Activated CD8-positive, alpha-beta memory T cell treated with anti-CD3 and anti-CD28 coated beads, Interleukin-2, amount 50 U/mL, for 1 hour (primary cell): Measurements from ENCODE around the gene TMEM135.

Experiments
- DNase-seq: peaks from one replicate; pipeline ENCODE4 v3.0.0-alpha.2; 2020; ENCODE audit errors: extremely low read depth

TMEM135 gene

DNA sequence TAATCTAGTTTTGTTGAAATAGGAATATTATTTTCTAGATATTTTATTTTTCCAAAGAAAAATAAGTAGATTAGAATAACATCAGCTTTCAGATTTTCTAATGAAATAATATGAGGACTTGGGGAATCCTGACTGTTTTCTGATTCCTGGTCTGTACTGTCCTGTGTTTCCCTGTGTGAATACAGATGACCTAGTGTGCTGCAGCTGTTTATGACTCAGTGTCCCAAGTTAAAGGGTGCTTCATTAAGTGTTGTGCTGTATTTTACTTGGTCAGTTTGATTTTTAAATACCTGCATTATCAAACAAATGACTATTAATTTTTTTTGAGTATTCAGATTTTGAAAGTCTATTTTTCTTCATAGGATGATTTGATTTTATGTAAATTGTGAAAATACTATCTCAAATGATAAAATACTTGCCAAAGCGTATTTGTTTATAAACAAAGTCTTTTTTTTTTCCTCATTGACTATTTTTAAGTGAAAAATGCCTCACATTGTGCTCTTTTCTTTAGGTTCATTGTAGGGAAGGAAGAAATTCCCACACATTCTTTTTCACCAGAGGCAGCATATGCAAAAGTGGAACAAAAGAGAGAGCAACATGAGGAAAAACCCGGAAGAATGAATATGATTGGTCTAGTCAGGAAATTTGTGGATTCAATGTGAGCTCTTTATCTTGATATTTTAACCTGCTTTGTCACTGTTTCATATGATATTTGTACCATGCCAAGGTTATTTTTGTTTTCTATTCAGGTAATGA, 264.2 kb downstream of the TMEM135 start:
- DNase-seq = no peak

- DNase-seq = no peak
Measured at GRCh38 chr11:87304412-87304811, 266.7 kb downstream of the TMEM135 start.

GRCh38 chr11:87306262-87306851, 268.6 kb downstream of the TMEM135 start:
- no peak for DNase-seq

- no peak for DNase-seq
Measured at GRCh38 chr11:87307101-87307500, 269.4 kb downstream of the TMEM135 start.

DNA sequence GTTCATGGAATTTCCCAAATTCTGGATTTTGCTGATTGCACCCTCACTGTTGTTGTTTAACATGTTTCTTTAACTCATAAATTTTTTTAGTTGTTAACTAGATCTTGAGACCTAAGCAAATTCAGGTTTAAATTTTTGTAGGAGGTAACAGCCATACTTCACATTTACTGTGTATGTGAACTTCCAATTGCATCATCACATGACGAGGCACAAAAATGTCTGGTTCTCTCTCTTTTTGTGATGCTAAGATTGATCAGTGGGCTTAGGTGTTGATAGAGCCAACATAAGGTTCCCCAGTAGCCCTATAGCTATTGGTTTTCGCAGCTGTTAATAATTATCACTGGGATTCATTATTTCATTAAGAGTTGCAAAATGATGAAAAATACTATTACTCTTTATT, 277.5 kb downstream of the TMEM135 start:
- no peak for DNase-seq

DNA sequence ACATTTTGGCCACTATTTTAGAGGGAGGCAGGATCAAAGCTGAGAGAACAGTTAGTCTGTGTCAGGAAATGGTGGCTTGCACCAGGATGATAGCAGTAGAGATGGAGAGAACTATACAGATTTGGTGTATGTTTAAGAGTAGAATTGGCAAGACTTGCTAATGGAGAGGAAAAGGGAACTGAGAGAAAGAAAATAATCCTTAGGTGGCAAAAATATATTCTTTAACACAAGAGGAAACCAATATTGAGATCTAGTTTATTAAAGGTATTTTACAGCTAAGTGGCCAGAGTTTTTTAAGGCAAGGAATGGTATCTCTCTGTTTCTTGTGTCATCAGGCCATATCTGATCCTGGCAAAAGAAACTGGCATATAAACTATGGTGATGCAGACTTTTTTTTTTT, 278.8 kb downstream of the TMEM135 start:
- DNase-seq = no peak

- DNase-seq = no peak
Measured at GRCh38 chr11:87317441-87317840, 279.7 kb downstream of the TMEM135 start.

DNA sequence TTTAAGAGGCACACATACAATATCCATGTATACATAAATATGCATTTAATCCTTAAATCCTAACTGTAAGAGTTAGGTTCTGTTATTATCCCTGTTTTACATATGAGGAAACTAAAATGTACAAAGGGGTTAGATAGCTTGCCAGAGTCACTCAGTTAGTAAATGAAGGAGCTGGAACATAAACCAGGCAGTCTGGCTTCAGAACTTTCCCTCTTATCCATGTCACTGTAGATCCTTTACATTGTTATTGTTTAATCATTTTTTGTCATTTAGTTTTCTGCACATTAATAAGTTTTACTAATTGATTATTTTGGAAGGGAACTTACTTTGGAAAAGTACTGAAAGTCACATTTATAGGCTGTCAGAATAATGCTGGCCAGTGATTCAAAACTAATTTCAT, 282.4 kb downstream of the TMEM135 start:
- DNase-seq = no peak

DNA sequence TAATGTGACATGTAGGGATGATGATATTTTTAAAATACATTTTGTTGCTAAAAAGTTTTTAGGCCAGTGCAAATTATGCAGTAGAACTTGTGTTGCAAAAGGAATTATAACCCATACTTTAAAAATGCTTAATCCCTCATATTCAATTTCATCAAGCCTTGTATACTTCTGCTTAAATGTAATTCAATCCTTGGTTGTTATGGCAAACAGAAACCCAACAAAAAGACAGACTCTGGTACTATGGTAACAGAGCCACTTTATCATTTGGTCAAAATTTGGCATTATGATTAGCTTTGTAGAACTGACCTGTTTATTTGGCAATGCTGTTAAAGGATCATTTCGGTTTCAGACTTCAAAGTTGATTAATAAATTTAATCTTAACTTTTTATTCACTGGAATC, 284.8 kb downstream of the TMEM135 start:
- DNase-seq = no peak

- no peak for DNase-seq
Measured at GRCh38 chr11:87323899-87324298, 286.2 kb downstream of the TMEM135 start.

DNA sequence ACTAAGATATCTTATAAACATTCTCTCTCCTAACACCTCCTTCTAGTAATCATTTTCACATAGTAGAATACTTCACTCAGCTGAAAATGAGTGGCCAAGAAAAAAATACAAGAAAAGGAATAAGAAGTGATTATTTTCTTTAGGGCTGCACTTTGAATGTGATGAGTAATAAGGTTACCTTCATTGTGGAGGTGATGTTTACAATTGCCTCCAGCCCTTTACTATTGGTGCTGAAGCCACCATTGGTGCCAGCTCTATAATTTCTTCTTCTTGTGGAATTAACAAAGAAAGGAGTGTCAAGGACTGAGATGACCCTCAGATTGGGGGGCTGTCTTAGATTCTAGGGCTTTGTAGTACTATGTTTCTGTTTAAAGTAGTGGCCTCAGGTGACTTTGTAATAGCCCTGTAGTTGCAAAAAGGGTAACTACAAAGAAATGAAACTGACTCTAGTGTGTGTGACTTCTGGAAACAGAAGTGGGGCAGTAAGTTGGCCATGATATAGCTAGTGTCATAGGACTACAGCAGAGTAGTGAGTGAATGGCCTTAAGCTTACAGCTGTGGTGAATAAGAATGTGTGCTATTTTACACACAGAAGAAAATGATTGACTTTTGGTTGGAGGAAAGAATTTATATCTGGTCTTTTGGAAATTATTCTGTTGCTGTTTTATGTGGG, 287.2 kb downstream of the TMEM135 start:
- no peak for DNase-seq

- no peak for DNase-seq
Measured at GRCh38 chr11:87325490-87325872, 287.7 kb downstream of the TMEM135 start.

DNA sequence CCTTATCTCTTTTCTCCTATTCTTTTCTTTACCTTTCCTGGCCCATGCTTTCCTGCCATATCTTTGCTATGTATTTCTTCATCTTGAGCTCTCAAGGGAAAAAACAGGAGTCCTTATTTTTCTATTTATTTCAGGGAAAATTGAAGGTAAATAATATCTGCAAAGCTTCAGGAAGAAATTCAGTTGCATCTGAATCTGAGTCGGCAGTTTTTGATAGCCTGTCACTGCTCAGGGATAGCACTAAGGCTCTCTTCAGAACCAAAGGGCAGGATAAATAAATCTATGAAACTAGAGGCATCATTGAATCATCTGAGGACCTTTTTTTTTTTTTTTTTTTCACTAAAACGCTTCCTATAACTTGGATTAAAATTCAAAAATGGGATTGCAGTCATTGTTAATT, 288.9 kb downstream of the TMEM135 start:
- no peak for DNase-seq

DNA sequence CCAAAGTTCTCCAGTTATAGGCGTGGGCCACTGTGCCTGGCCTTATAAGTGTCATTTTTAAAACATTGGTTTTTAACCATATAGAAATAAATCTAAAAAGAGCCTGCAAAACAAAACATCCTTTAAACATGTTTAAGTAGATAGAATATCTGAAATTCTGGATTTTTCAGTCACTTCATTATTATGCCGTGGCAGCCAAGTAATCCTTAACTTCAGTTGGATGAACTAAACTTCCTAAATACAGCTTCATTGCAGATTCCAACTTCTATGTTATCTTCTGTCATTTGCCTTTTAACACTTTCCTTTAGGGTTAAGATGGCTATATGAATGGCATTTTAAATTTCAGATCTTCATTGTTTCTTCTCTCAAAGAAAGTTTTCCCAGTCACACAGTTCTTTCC, 291.4 kb downstream of the TMEM135 start:
- DNase-seq = no peak

- no peak for DNase-seq
Measured at GRCh38 chr11:87330187-87330601, 292.5 kb downstream of the TMEM135 start.

DNA sequence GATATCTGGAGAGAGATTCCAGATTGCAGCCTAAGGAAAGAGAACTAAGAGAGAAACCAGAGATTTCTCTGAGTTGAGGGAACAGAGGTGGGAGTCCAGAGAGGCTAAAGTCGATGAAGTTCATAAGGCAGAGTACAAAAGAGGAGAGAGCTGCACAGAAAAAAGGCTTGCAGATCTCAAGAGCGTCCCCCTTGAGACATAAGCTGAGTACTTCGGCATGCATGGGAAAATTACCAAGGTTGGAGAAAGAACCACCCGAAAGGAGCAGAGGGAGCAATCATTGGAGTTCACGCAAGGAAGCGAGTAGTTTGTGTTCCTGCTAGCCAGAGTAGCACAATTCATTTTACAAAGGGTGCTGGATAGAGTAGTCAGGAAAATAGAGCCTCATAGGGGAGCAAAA, 293.5 kb downstream of the TMEM135 start:
- DNase-seq = no peak

GRCh38 chr11:87338046-87338639, 300.4 kb downstream of the TMEM135 start:
- DNase-seq = no peak

DNA sequence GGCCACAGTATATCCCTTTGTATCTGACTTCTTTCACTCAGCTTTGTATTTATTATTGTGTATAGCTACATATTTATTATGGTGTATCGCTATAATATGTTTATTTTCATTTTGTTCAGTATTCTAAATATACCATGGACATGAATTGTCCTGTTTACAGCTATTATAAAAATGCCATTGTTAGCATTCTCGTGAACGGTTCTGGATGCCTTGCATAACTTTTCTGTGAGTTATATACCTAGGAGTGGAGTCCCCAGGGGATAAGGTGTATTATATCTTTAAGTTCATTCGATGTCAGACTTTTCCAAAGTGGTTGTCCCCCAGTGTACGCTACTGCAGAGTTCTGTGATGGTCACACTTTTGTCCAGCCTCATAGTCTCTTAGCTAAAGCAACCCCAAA, 301.7 kb downstream of the TMEM135 start:
- no peak for DNase-seq

DNA sequence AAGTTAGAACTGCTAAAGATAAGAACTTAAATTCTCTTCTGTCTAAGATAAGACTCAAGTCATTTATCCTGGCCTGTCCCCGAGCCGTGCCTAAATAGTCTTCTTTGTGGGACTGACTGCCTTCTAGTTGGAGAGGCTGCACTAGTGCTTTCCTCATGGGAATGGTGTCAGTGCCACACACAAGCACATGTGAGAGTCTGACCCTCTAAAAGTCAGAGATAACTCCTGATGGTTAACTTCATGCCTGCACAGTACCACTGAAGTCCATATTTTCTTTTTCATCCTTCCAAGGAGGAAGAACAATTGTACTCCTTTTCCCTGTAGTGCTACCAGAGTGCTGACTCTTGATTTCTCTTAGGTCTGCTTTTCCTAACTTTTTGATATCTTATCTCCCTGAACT, 309.7 kb downstream of the TMEM135 start:
- no peak for DNase-seq

GRCh38 chr11:87347854-87348253, 310.1 kb downstream of the TMEM135 start:
- DNase-seq = no peak

DNA sequence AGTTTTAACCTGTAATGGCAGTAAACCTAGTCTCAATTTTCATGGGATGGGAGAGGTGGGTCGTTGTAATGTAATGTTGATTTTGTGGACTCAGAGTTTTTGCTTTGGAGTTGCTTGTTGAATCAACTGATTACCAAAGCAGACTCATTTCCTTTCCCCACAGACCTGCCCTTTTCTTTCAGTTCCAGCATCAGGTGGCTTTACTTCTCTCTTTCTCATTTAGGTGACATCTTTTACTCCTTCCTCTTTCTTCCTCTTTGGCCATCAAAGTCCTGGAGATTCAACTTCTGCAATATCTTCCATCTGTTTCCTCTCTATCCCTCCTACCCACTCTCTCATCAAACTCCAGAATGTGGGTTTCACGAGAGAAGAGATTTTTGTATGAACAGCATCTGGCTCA, 313.9 kb downstream of the TMEM135 start:
- DNase-seq = no peak

DNA sequence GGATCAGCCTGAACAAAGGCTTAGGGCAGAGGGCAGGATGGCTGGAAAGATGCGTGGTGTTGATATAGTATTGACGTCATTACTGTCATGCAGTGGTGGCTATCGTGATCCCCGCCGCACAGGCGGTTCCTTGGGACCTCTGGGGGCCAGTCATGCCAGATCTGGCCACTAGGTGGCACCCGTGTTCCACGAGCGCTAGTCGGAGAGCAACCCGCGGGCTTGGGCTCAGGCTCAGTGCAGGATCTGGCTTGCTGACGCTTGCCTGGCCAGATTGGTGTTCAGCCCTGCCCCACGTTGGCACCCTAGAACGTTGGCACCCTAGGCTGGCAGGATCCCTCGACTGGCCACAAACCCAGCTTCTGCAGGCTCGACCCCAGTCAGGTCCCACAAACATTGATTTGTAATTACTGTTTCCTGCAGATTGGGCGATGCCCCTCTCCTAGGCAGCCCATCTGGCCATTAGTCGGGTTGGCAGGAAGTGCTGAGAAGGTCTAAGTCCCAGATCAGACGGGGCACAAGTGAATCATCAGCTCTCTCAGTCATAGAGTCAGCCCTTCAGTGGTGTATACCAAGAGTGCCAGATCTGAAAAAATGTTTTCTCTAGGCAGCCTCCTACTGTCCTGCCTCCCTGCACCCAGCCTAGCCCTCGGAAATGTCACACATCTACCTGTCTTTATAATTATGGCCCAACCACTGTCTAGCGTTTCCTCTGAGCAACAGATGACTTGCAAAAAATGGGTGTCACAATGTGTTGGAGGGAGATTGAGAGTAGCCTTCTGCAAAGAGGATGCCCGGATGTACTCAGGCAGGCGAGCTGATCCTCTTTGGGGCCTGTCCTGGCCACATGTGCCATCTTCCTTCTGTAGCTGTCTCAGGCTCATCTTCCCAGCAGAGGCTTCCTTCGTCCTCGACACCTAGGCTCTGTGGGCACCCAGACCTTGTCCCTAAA, 315.3 kb downstream of the TMEM135 start:
- DNase-seq = peak; percentile 38
